Activated CD4-positive, alpha-beta T cell treated with anti-CD3 and anti-CD28 coated beads, Interleukin-2, Interleukin-4, amounts not matched to agents 100 ng/mL and 50 ng/mL, durations not matched to agents 16 hours and 8 hours (primary cell): Measurements from ENCODE around the gene SLC4A4.

ENCODE experiments used
- DNase-seq: peaks from one replicate; pipeline ENCODE4 v3.0.0-alpha.2; 2020; ENCODE audit warnings: low spot score

The SLC4A4 gene

DNA sequence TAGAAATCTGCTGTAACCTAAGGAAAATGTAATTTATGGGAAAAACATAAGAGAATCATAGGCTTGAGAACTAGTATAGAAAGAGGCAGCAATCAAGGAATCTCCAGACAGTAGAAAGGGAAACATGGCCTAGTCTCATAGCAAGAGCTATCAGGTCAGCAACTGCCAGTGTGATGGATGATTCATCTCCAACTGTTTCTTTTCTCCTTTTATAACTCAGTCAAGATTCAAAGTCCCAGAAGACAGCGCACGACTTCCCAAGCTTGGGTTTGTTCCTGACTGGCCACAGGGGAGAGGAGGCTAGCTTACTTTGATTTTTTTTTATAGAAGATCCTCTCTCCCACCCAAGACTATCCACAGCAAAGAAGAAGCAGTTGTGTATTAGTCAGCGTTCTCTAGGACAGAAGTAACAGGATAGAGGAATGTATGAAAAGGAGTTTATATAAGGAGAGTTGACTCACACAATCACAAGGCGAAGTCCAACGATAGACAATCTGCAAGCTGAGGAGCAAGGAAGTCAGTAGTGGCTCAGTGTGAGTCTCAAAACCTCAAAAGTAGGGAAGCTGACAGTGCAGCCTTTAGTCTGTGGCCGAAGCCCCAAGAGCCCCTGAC is 263.6 kb downstream of the SLC4A4 start:
- no peak for DNase-seq

DNA sequence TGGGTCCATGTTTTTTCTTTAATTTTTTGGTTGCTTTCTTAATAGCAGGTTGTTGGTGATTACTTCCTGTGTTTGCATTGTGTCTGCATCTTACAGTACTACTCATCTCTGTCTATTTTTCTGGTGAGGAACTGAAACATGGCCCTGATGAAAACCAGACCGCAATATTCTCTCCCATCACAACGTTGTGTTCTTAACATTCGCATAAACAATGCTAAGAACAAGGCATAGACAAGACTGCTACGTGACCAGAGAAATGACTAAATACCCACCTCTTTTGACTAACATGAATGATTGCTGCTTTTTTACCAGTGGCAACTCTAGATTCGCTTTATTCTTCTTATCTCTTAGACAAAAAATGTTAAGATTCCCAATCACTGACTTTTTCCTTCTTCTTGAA is 266.0 kb downstream of the SLC4A4 start:
- no peak for DNase-seq

DNA sequence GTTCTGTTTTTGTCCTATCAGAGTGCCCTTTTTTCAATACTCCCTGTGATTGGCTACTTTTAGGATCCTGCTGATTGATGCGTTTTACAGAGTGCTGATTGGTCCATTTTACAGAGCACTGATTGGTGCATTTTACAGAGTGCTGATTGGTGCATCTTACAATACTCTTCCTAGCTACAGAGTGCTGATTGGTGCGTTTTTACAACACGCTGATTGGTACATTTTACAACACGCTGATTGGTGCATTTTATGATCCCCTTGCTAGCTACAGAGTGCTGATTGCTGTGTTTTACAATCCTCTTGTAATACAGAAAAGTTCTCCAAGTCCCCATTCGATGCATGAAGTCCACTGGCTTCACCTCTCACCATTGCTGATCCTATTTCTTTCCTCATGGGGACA is 268.3 kb downstream of the SLC4A4 start:
- DNase-seq: no peak

DNA sequence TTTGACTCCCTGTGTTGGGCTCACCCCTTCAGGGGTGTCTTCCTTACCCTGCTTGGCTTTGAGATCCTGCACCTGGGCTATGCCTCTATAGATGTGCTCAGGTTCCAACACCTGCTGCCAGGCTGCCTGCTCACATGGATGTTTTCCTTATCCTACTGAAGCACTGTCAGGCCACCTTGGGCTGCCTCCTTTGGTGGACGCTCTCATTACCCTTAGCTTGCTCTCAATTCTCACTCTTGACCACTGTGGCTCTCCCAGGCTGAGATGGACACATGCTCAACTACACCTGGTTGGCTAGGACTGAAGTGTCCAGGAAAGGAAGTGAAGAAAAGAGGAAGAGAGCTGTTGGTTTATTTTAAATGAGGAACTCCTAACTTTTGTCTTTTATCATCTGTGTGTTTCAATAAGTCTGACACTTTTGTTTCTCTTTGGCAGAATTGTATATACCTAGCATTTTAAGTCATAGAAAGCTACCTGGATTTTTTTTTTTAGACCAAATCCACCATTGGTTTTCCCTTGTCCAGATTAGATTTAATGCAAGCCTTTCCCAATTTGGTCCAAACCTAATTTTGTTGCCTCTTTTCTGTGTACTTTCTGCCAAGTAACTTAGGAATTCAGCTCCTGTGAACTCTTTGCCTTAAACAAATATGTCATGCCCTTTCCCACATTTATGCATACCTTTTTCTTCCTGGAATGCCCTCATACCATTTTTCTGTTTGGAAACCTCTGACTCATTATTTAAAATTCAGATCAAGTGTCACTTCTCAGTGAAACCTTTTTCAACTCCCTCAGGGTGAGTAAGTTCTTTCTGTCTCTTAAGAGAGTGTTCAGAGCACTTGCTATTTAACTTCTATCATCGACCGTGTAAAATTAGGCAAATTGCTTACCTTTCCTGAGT is 269.2 kb downstream of the SLC4A4 start:
- DNase-seq: no peak

DNA sequence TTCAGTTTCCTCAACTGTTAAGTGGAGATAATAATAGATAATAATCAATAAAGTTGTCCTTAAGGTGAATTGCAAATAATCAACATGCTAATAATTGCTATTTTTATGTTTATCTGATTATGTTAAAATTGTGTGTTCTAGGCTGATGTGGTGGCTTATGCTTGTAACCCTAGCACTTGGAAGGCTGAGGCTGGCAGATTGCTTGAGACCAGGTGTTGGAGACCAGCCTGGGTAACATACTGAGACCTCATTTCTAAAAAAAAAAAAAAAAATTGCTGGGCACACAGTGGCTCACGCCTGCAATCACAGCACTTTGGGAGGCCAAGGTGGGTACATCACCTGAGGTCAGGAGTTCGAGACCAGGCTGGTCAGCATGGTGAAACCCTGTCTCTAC is 269.9 kb downstream of the SLC4A4 start:
- no peak for DNase-seq

DNA sequence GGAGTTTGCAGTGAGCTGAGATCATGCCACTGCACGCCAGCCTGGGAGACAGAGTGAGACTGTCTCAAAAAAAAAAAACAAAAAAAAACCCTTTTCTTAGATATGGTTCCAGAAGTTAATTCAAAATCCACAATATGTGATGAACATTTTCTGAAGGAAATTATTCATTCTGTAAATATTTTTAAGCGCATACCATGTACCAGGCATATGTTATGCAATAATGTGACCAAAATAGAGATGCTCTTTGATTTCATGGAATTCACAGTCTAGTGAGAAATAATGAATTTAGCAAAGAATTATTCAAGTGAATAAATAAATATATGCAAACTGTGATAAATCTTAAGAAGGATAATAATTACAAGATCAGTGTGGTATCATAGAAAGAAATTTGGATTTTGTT is 270.3 kb downstream of the SLC4A4 start:
- no peak for DNase-seq

GRCh38 chr4:71609651-71610050 is 270.8 kb downstream of the SLC4A4 start:
- no peak for DNase-seq

DNA sequence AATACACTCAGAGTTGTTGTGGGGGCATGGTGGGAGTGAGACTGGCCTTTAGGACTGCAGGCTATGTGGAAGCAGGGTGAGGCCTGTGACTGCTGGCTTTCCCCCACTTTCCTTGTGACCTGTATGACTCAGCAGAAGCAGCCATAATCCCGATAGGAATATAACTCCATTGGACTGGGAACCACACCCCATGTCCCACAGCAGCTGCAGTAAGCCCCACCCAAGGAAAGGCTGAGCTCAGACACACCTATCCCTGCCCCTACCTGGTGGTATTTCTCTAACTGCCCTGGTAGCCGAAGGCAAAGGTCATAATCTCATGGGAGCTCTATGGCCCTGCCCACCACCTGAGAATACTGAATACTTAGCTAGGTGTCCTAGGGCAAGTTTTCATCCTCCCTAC is 275.8 kb downstream of the SLC4A4 start:
- DNase-seq: no peak

GRCh38 chr4:71616168-71616811 is 277.5 kb downstream of the SLC4A4 start:
- DNase-seq: no peak
